Measurements from ENCODE around the gene SAMSN1.

Gene SAMSN1

DNA sequence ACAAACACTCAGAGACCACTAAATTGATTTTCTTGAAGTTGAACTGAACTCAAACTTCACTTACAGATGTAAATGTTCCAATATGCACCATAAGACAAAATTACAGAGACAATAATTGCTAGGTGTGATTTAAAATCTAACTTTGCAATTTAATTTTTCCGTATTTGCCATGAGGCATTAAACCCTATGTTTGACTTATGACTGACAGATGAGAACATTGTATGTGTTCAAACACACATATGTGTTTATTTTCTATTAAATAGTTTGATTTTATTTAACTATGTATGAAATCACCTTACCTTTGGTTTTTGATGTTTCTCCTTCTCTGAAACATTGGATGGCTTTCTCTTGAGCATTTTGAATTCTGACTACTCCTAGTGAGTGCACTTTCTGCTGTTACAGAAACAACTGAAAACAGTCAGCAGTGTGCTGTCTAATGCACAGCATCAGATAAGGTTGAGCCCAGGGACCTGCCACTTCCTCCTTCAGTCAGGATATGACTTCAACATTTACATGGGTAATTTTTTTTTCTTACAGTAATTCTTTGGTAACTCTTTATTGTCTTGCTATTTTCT lies at the start of gene SAMSN1:
Gene SAMSN1, minus strand, starts transcription at position 410 of the 575 bp plus-strand sequence. Its CDS starts 54 bp downstream, at position 356.
- Mint-ChIP-seq H3K27me3 (ENCODE audit: low read depth) (no peaks in the 10 kb centered on the region), H3K36me3 (ENCODE audit: low read depth) (peaks cover 36% of the 10 kb centered on the region), H3K4me3 (peak within 1 kb of the TSS; percentile 95), H3K27ac (peak within 1 kb of the TSS; percentile 90), H3K4me1 (ENCODE audit: low read depth) (peaks cover 51% of the 10 kb centered on the region), H3K9me3 (peaks cover 5% of the 10 kb centered on the region)
- peak; percentile 77 for DNase-seq (ENCODE audit: low spot score)

DNA sequence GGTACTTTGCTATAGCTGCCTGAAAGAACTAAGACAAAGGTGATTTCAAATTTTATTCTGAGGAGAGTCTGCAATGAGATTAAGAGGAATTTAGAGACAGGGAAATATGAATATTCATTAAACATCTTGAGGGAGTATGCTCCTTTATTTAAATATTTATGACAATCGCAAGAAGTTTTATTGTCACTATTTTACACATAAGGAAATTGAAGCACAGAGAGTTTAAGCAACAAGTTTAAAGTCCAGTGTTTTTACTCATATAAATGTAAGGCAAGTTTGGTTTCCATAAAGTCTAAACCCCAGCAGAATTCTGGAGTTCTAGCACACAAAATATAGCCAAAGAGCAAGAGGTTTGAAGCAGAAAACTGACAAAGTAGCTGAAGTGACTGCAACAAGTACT lies 49.3 kb upstream of the SAMSN1 start:
- H3K27me3 Mint-ChIP-seq (ENCODE audit: low read depth), result no peaks in the 10 kb centered on the region
- no peak overlapping the region for H3K4me3 Mint-ChIP-seq
- DNase-seq (ENCODE audit: low spot score), result no peak
- no peak overlapping the region for H3K27ac Mint-ChIP-seq
- H3K4me1 Mint-ChIP-seq (ENCODE audit: low read depth), result peaks cover 30% of the 10 kb centered on the region
- H3K36me3 Mint-ChIP-seq (ENCODE audit: low read depth), result peaks cover 31% of the 10 kb centered on the region
- peaks cover 43% of the 10 kb centered on the region for H3K9me3 Mint-ChIP-seq

DNA sequence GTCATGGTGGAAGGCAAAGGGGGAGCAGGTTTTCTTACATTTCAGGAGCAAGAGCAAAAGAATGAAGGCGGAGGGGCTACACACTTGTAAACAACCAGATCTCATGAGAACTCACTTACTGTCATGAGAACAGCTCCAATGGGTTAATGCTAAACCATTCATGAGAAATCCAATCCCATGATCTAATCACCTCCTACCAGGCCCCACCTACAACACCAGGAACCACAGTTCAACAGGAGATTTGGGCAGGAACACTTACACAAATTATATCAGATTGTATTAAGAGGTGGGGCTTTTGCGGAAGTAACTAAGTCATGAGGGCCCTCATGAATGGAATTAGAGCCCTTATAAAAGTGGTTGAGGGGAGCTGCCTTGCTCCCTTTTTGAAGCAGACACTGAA lies 48.9 kb upstream of the SAMSN1 start:
- Mint-ChIP-seq H3K9me3 (peaks cover 38% of the 10 kb centered on the region), H3K4me1 (ENCODE audit: low read depth) (peaks cover 31% of the 10 kb centered on the region), H3K4me3 (no peak overlapping the region), H3K36me3 (ENCODE audit: low read depth) (peaks cover 29% of the 10 kb centered on the region), H3K27ac (no peak overlapping the region), H3K27me3 (ENCODE audit: low read depth) (no peaks in the 10 kb centered on the region)
- no peak for DNase-seq (ENCODE audit: low spot score)

DNA sequence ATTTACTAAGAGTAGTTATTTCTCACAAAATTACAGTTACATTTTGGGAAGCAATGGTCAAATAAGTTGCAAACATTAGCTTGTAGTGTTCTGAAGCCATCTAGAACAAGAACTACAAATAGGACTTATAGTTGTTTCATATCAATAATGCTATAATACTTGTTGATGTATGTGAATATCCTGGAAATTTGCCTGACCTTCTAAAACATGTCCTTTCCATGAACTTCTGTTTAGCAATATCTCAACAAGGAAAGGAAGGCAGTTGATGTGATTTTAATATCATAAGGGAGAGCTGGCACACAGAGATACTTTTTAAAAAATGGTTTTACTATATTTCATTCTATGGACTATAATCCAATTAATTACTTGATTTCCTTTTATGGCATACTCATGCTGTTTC lies 47.1 kb upstream of the SAMSN1 start:
- H3K27ac Mint-ChIP-seq, result no peak overlapping the region

DNA sequence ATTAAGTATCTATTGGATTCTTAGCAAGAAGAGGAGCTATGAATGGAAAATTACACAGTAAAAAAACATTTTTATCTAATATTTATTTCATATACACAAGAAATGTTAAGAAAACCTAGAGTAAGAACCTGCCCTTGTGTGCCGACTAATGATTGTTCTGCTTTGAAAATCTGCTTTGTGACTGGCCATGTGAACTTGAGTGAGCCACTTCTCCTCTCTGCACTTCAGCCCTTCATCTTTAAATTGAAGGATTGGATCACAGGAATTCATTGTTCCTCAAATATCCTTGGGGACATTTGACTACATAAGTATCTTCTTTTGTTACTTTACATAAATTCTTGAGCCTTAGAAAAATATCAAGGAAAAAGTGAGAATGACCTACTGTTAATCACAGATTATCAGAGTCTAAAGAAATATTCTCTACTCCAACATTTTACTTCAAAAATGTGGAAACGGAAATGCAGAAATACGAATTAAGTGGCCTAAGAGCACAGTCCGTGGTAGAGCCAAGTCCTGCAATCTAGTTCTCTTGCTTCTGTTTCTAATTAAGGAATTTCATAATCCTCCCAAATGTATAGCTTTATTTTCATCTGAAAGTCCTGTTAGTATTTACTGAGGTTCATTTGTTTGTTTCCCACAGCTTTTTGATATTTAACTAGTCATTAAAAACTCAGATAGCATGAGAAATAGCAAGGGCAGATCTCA lies 46.3 kb upstream of the SAMSN1 start:
- Mint-ChIP-seq H3K4me1 (ENCODE audit: low read depth) (peaks cover 32% of the 10 kb centered on the region), H3K27ac (peak overlapping the region; percentile 24), H3K36me3 (ENCODE audit: low read depth) (peaks cover 31% of the 10 kb centered on the region), H3K27me3 (ENCODE audit: low read depth) (no peaks in the 10 kb centered on the region), H3K9me3 (peaks cover 44% of the 10 kb centered on the region), H3K4me3 (peak overlapping the region; percentile 12)
- DNase-seq (ENCODE audit: low spot score), result no peak

More for the DNA sequence above, 47.1 kb upstream of the SAMSN1 start:
- Mint-ChIP-seq H3K4me1 (ENCODE audit: low read depth) (peaks cover 33% of the 10 kb centered on the region), H3K27me3 (ENCODE audit: low read depth) (no peaks in the 10 kb centered on the region), H3K36me3 (ENCODE audit: low read depth) (peaks cover 31% of the 10 kb centered on the region), H3K4me3 (no peak overlapping the region), H3K9me3 (peaks cover 43% of the 10 kb centered on the region)
- DNase-seq (ENCODE audit: low spot score), result no peak

DNA sequence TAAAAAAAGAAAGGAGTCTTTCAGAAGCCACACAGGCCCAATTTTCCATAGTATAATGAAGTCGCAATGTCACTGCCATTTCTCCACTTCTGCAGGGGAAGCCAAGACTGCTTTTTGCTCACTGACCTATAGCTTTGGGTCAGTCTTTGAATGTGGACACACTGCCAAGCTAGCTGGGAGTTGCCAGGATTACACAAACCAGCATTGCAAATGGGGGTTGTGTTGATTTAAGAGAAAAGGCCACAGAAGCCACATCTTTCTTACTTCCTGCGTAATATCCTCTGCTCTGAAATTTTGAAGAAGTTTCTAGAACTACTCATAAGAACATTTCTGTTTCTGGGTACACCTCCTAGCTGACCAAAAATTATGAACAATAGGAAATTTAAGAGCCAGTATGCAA lies 45.8 kb upstream of the SAMSN1 start:
- Mint-ChIP-seq H3K27ac (peak overlapping the region; percentile 68), H3K36me3 (ENCODE audit: low read depth) (peaks cover 36% of the 10 kb centered on the region), H3K27me3 (ENCODE audit: low read depth) (no peaks in the 10 kb centered on the region), H3K4me1 (ENCODE audit: low read depth) (peaks cover 37% of the 10 kb centered on the region), H3K4me3 (peak overlapping the region; percentile 51), H3K9me3 (peaks cover 43% of the 10 kb centered on the region)
- peak; percentile 18 for DNase-seq (ENCODE audit: low spot score)

DNA sequence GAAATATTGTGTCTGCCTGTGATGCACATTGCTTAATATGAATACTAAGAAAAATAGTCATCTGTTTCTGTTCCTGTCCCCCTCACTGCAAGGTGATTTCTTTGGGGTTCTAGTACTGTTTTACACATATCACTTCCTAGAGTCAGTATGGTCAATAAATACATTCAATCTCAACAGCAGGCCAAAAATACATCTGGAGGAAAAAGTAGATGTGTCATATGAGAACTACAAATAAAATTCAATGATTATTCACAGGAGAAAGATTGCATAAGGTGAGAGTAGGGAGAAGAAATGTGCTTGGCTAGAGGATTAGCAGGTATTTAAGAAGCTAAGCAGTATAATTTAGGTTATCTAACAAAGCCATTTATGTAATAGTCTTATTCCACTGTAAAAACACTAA lies 45.3 kb upstream of the SAMSN1 start:
- peaks cover 35% of the 10 kb centered on the region for H3K36me3 Mint-ChIP-seq (ENCODE audit: low read depth)
- H3K4me3 Mint-ChIP-seq, result peak overlapping the region; percentile 51
- H3K9me3 Mint-ChIP-seq, result peaks cover 38% of the 10 kb centered on the region
- peaks cover 41% of the 10 kb centered on the region for H3K4me1 Mint-ChIP-seq (ENCODE audit: low read depth)
- no peaks in the 10 kb centered on the region for H3K27me3 Mint-ChIP-seq (ENCODE audit: low read depth)
- H3K27ac Mint-ChIP-seq, result peak overlapping the region; percentile 78
- DNase-seq (ENCODE audit: low spot score), result no peak

DNA sequence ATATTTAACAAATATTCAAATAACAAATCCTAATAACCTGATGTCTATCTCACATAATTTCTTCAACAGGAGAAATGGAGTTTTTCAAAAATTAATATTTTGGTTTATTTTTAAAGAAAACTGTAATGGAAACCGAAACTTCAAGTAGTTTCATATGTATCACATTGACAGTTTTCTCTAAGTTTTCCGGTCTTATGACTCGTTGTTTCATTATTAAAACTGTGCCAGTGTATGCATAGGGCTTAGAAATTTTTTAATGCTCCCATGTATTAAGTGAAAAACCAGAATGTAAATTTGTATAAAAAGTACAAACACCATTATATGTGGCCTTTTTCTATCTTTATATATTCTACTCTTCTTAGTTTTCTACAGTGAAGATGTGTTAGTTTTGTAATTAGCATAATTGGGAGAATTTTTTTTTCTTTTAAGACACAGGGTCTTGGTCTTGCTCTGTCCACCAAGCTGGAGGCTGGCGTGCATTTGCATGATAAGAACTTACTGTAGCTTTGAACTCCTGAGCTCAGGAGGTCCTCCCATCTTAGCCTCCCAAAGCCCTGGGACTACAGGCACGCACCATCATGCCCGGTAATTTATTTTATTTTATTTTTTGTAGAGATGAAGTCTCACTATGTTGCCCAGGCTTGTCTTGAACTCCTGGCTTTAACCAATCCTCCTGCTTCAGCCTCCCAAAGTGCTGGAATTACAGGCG lies 43.9 kb upstream of the SAMSN1 start:
- Mint-ChIP-seq H3K36me3 (ENCODE audit: low read depth) (peaks cover 36% of the 10 kb centered on the region), H3K4me3 (peak overlapping the region; percentile 63), H3K27me3 (ENCODE audit: low read depth) (no peaks in the 10 kb centered on the region), H3K9me3 (peaks cover 32% of the 10 kb centered on the region), H3K27ac (peak overlapping the region; percentile 84), H3K4me1 (ENCODE audit: low read depth) (peaks cover 47% of the 10 kb centered on the region)
- no peak for DNase-seq (ENCODE audit: low spot score)

DNA sequence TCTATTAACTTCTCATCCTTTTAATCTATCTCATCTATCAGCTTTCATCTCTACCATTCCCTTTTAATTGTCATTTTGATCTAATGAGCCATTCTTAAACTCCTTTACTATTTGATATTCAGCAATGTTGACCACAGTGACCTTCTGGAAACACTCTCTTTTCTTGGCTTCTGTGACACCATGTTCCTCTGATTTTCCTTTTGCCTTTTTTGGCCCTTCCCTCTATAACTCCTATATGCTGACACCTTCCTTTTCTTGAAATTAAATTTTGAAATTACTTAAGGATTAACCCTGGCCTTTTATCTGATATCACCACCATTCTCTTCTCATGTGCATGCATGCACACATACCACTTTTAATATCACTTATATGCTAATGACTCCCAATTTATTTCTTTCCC lies 41.2 kb upstream of the SAMSN1 start:
- Mint-ChIP-seq H3K27ac (no peak overlapping the region), H3K4me3 (no peak overlapping the region), H3K4me1 (ENCODE audit: low read depth) (peaks cover 61% of the 10 kb centered on the region), H3K9me3 (peaks cover 20% of the 10 kb centered on the region), H3K27me3 (ENCODE audit: low read depth) (no peaks in the 10 kb centered on the region), H3K36me3 (ENCODE audit: low read depth) (peaks cover 25% of the 10 kb centered on the region)
- no peak for DNase-seq (ENCODE audit: low spot score)

DNA sequence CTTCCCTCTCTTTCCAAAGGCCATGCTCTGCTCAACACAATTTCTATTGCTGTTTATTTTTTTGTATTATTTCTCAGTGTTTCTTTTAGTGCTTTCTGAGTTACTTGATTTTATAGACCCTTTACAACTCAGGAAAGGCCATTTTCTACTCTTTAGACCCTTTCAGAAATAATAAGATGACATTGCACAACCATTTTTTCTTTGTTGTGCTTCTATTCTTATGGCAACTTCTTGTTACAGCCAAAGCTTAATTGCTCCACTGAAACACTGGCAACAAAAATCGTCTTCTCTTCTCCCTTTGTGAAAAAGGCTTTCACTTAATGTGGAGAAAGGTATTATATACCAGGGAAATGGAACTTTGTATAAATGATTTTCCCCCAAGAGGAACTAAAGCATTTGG lies 39.0 kb upstream of the SAMSN1 start:
- DNase-seq (ENCODE audit: low spot score), result no peak
- H3K27ac Mint-ChIP-seq, result no peak overlapping the region
- peaks cover 21% of the 10 kb centered on the region for H3K36me3 Mint-ChIP-seq (ENCODE audit: low read depth)
- no peaks in the 10 kb centered on the region for H3K27me3 Mint-ChIP-seq (ENCODE audit: low read depth)
- no peak overlapping the region for H3K4me3 Mint-ChIP-seq
- peaks cover 58% of the 10 kb centered on the region for H3K4me1 Mint-ChIP-seq (ENCODE audit: low read depth)
- peaks cover 10% of the 10 kb centered on the region for H3K9me3 Mint-ChIP-seq

DNA sequence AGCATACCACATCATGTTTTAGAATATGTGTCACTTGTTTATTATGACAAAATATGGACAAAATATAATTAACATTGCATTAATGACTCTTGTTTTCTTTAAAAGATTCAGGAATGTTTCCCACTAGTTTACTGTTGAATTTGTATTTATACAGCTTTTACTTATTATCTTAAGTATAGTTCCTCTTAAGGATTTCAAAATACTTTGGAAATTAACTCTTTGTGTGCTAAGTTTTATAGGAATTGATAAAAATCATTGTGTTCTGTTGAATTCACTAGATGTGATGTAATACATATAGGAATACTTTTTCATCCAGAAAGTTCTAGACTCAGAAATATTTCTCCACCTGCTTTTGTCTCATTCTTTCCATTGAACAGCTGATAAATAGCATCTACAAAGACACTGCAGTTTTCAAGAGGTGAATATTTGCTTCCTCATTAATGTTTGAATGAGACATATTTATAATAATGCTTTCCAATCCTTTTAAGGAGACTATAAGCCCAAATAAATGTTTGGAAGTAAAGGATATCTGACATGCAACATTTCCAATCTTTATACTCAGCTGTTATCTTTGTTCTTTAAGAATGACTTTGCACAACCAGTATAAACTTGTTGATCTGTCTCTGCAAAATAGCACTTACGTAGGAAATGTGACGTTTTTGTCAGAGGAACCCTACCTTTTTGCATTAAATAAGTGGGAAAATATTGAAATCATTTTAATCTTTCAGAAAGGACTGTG lies 38.4 kb upstream of the SAMSN1 start:
- no peak overlapping the region for H3K4me3 Mint-ChIP-seq
- H3K4me1 Mint-ChIP-seq (ENCODE audit: low read depth), result peaks cover 57% of the 10 kb centered on the region
- no peaks in the 10 kb centered on the region for H3K27me3 Mint-ChIP-seq (ENCODE audit: low read depth)
- H3K27ac Mint-ChIP-seq, result no peak overlapping the region
- DNase-seq (ENCODE audit: low spot score), result no peak
- peaks cover 13% of the 10 kb centered on the region for H3K9me3 Mint-ChIP-seq
- peaks cover 25% of the 10 kb centered on the region for H3K36me3 Mint-ChIP-seq (ENCODE audit: low read depth)

DNA sequence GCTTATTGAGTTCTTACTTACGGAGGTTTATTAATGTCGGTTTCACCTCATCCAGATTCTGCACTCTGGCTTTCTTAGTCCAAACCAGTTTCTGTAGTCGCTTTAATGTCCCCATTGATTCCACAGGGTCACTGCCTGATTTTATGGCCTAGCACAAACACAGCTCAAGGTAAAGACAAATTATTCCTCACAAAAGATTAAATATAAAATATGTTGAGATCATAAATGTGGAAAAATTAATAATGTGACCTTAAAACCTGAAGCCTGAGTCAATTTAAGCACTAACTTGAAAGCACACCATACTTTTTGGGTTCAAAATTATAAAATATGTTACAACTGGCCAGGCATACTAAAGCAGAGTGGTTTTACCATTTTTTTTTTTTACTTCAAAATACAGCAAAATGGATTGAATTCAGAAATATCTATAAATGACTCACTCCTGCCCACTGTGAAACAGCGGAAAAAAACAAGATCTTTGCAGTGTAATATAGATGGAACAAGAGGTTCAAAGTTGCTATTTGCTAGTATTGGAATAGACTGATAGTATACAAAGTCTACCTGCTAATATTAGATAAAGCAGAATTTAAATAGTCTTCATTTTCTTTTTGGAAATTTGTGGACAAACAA lies 37.6 kb upstream of the SAMSN1 start:
- H3K27ac Mint-ChIP-seq, result no peak overlapping the region
- no peak for DNase-seq (ENCODE audit: low spot score)
- peaks cover 25% of the 10 kb centered on the region for H3K36me3 Mint-ChIP-seq (ENCODE audit: low read depth)
- no peak overlapping the region for H3K4me3 Mint-ChIP-seq
- H3K27me3 Mint-ChIP-seq (ENCODE audit: low read depth), result no peaks in the 10 kb centered on the region
- peaks cover 57% of the 10 kb centered on the region for H3K4me1 Mint-ChIP-seq (ENCODE audit: low read depth)
- H3K9me3 Mint-ChIP-seq, result peaks cover 13% of the 10 kb centered on the region

DNA sequence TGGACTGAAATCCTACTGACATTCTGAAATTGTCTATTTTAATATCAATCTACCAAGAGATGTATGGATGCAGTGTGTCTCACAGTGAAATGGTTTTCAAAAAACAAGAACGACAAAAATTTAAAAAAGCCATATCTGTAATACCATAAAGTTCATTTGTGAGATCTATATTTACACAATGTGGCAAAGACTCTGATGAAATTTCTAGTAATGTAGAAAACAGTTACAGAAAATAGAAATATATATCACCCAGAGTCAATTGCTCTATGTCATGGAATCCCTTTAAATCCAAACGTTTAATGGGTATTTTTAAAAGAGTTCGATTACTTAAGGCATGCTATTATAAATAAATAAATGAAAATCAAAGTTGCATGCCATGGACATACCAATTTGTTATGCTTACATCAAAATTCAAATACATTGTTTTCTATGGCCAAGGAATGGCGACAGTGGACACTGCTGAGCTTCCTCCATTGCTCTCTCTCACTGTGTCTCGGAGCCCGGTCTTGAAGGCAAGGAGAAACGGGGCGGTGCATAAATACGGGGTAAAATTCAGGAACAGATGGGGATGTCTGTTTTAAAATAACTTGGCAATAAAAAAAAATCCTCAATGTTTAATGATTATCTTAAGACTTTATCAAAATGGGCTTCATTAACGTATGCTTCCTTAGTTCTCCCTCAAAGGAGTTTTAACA lies 37.0 kb upstream of the SAMSN1 start:
- Mint-ChIP-seq H3K4me1 (ENCODE audit: low read depth) (peaks cover 54% of the 10 kb centered on the region), H3K9me3 (peaks cover 9% of the 10 kb centered on the region), H3K27me3 (ENCODE audit: low read depth) (no peaks in the 10 kb centered on the region), H3K27ac (no peak overlapping the region), H3K4me3 (no peak overlapping the region), H3K36me3 (ENCODE audit: low read depth) (peaks cover 22% of the 10 kb centered on the region)
- DNase-seq (ENCODE audit: low spot score), result no peak
